Uterus (tissue), 4 donors: ENCODE results near the gene SHROOM3. TPM values are rescaled to one million over a fixed set of nuclear protein-coding genes. Genes with fewer than 3 reads are reported as not detected.

Source experiments
- DNase-seq, 2 donors: peaks; one replicate each; pipeline ENCODE4 v3.0.0-alpha.2; 2019 to 2020
- H3K27ac ChIP-seq, 2 donors: fragments of 200-600 bp; sonication (generic); 1 replicate in 1 of 2; 2 replicates in 1 of 2; pipeline ENCODE4 v1.5.1; 2016 to 2018
- H3K27me3 ChIP-seq, 2 donors: fragments of 200-600 bp; sonication (generic); one replicate each; pipeline ENCODE4 v1.5.1; 2018 to 2019; ENCODE audit warnings: control low read depth in 1 of 2
- H3K36me3 ChIP-seq, 2 donors: fragments of 200-600 bp; sonication (generic); one replicate each; pipeline ENCODE4 v1.5.1; 2019; ENCODE audit warnings: control low read depth in 1 of 2
- H3K4me1 ChIP-seq, 2 donors: fragments of 200-600 bp; sonication (generic); one replicate each; pipeline ENCODE4 v1.5.1; 2018 to 2019; ENCODE audit warnings: control low read depth in 1 of 2
- H3K4me3 ChIP-seq, 2 donors: fragments of 200-600 bp; sonication (generic); 1 replicate in 1 of 2; 2 replicates in 1 of 2; pipeline ENCODE4 v1.5.1; 2018 to 2019; ENCODE audit warnings: mild to moderate bottlenecking in 1 of 2
- H3K9me3 ChIP-seq, 2 donors: fragments of 200-600 bp; sonication (generic); one replicate each; pipeline ENCODE4 v1.5.1; 2019; ENCODE audit warnings: control low read depth in 1 of 2
- CTCF ChIP-seq, 4 experiments: fragments of 200-600 bp in 2 of 4; fragments of 450-650 bp in 2 of 4; sonication (generic) in 2 of 4; IDR thresholded peaks; one replicate each; pipeline ENCODE4 v1.5.1; 2016 to 2019; ENCODE audit warnings: antibody characterized with exemption in 4 of 4, mild to moderate bottlenecking in 2 of 4, moderate library complexity in 1 of 4
- POLR2A ChIP-seq, 2 donors: fragments of 450-650 bp; IDR thresholded peaks; one replicate each; pipeline ENCODE4 v1.6.1; 2016; ENCODE audit warnings: antibody characterized with exemption in 2 of 2, mild to moderate bottlenecking in 1 of 2, moderate library complexity in 1 of 2
- intact Hi-C: fragments of 100-400 bp; cut with DNase I; formaldehyde crosslinking; loops from one replicate; pipeline ENCODE4 v1.15.1; 2023; ENCODE audit warnings: low total_unique reads
- total RNA-seq, 4 donors: library from RNA; depleted of rRNA in 3 of 4; stranded (reverse); fragments of >200 nt in 3 of 4; gene quantifications; one replicate each; pipeline versions ENCODE4 v1.1.0 to v1.2.4, GENCODE V29; 2014 to 2023
- donor health status: DM: yes; HTN: yes; CAD: no.

The SHROOM3 gene
- total RNA-seq, 4 donors from 2014 or later = 1.5 to 24.1 (median 3.4) TPM

DNA sequence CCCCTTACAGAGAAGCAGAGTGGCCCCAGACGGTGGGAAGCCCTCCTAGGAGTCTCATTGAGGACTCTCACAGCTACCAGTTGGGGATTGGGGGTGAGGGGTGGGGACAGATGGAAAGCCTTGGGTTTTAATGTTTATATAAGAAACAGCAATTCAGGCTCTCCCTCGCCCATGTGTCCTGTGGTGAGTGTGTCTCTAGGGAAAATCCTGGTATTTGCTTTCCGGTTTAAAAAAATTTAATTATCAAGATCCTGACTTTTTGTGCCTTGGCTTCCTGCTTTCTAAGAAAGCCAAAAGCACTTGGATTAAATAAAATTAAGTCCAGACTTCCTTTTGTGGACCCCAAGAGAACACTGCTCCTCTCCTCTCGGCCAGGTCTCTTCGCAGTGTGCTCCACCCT lies 369.1 kb downstream of the SHROOM3 start:
- Histone ChIP-seq H3K27ac (peak overlapping the region; percentile 69 to 75), H3K27me3 (no peaks in the 10 kb centered on the region), H3K9me3 (no peaks in the 10 kb centered on the region), H3K36me3 (no peaks in the 10 kb centered on the region), H3K4me3 (no peak overlapping the region), H3K4me1 (peaks cover 7 to 11% of the 10 kb centered on the region in 2 donors)
- TF ChIP-seq CTCF (IDR thresholded peaks at IDR 0.05) (no peak), POLR2A (IDR thresholded peaks at IDR 0.05) (no peak)
- no peak for DNase-seq
- intact Hi-C loops = no loop called here

DNA sequence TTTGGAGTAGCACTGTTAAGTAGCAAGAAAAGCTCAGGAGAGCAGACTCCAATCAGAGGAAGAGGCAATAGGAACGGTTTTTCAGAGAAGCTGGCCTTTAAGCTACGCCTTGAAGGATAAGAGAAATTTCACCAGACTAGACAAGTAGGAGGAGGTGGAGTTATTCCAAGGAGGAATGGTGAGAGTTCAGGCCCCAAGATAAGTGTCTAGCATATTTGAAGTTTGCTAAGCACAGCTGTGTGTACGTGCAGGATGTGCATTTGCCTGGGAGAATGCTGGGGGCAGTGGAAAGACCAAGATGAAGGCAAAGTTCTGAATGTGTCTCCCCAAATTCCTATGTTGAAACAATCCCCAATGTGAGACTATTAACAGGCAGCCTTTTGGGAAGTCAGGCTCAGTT lies 371.3 kb downstream of the SHROOM3 start:
- H3K4me3 ChIP-seq = no peak overlapping the region
- H3K36me3 ChIP-seq = no peaks in the 10 kb centered on the region
- intact Hi-C loops = no loop called here
- no peak for DNase-seq
- H3K9me3 ChIP-seq = no peaks in the 10 kb centered on the region
- H3K27me3 ChIP-seq = no peaks in the 10 kb centered on the region
- TF ChIP-seq POLR2A (IDR thresholded peaks at IDR 0.05) (no peak), CTCF (IDR thresholded peaks at IDR 0.05) (no peak)
- no peak overlapping the region for H3K27ac ChIP-seq
- H3K4me1 ChIP-seq = peaks cover 7 to 11% of the 10 kb centered on the region in 2 donors

- no peak overlapping the region for H3K27ac ChIP-seq
- H3K4me3 ChIP-seq = no peak overlapping the region
- no peaks in the 10 kb centered on the region for H3K36me3 ChIP-seq
- DNase-seq = no peak
- peaks cover 7 to 8% of the 10 kb centered on the region in 2 donors for H3K4me1 ChIP-seq
- TF ChIP-seq CTCF (IDR thresholded peaks at IDR 0.05) = no peak
- H3K27me3 ChIP-seq = no peaks in the 10 kb centered on the region
- intact Hi-C loops = no loop called here
- no peaks in the 10 kb centered on the region for H3K9me3 ChIP-seq
These were observed 371.7 kb downstream of the SHROOM3 start for GRCh38 chr4:76806757-76807156.

DNA sequence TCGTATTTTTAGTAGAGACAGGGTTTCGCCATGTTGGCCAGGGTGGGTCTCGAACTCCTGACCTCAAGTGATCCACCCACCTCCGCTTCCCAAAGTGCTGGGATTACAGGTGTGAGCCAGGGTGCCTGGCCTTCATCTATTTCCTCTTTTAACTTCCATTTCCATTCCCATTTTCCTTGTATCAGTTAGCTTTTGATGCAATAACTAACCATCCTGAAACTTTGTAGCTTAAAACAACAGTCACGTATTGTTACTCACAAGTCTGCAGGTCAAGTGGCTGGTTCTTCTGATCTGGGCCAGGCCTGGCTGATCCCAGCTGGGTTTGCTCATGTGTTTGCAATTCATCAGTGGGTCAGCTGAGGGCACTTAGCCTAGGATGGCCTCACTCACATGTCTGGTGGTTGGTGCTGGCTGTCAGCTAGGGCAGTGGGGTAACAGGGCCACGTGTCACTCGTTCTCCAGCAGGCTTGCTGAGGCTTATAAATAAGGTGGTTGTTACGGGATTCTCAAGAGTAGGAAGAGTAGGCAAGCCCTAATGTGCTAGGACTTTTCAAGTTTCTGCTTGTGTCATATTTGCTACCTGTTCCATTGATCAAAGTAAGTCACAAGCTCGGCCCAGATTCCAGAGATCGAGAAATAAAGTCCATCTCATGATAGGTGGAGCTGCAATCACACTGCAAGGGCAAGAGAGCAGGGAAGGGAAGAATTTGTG lies 374.7 kb downstream of the SHROOM3 start:
- Histone ChIP-seq H3K36me3 (no peaks in the 10 kb centered on the region), H3K27ac (no peak overlapping the region), H3K9me3 (no peaks in the 10 kb centered on the region), H3K4me1 (no peaks in the 10 kb centered on the region), H3K4me3 (no peak overlapping the region), H3K27me3 (no peaks in the 10 kb centered on the region)
- intact Hi-C loops = no loop called here
- DNase-seq = no peak
- TF ChIP-seq POLR2A (IDR thresholded peaks at IDR 0.05) = no peak
- TF ChIP-seq CTCF (IDR thresholded peaks at IDR 0.05) = no peak

DNA sequence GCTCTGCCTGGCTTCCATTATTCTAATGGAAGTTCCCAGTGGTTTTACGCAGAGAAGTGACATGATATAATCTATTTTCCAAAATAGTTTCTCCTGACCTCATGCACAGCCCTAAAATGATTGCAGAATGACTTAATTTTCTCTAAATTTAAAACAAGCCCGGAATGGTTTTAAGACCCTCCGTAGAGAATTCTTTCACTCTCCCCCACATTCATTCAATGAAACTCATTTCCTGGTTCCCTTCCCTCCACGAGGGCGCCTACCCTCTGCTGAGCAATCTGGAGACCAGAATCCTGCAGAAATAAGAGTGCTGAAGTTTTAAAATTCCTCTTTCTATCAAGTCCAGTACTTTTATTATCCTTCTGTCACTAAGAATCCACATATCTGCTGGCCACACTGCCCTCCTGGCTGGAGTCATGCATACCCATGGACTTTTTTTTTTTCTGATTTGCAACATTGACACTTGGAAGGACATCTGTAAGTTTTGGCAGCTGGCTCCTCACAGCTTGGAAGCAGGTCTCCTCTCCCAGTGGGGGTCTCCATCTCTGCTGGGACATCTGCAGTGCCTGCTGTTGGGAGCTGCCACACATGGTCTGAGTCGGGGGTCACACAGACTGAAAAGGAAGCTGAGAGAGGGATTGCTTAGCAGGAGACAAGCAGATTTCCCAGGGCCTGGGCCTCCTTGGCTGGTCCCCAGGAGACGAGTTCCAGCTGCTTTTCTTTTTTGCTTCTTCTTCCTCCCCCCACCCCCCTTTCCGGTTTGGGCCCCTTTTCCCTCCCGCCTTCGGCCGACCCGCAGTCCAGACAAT lies 376.8 kb downstream of the SHROOM3 start:
- peak; percentile 58 to 68 for DNase-seq
- peak overlapping the region; percentile 61 to 74 for H3K27ac ChIP-seq
- H3K9me3 ChIP-seq = no peaks in the 10 kb centered on the region
- no peaks in the 10 kb centered on the region for H3K27me3 ChIP-seq
- TF ChIP-seq CTCF (IDR thresholded peaks at IDR 0.05) (no peak), POLR2A (IDR thresholded peaks at IDR 0.05) (no peak)
- no peak overlapping the region for H3K4me3 ChIP-seq
- intact Hi-C loops = no loop called here
- no peaks in the 10 kb centered on the region for H3K36me3 ChIP-seq
- H3K4me1 ChIP-seq = no peaks in the 10 kb centered on the region
